Fibroblast of upper back skin (primary cell): ENCODE results near the gene TMEM201.
A peak's percentile ranks its signal among the peaks of the same experiment; 100 is the strongest.

ENCODE experiments used
- DNase-seq: peaks from one replicate; pipeline ENCODE4 v3.0.0-alpha.2; 2013

The TMEM201 gene

DNA sequence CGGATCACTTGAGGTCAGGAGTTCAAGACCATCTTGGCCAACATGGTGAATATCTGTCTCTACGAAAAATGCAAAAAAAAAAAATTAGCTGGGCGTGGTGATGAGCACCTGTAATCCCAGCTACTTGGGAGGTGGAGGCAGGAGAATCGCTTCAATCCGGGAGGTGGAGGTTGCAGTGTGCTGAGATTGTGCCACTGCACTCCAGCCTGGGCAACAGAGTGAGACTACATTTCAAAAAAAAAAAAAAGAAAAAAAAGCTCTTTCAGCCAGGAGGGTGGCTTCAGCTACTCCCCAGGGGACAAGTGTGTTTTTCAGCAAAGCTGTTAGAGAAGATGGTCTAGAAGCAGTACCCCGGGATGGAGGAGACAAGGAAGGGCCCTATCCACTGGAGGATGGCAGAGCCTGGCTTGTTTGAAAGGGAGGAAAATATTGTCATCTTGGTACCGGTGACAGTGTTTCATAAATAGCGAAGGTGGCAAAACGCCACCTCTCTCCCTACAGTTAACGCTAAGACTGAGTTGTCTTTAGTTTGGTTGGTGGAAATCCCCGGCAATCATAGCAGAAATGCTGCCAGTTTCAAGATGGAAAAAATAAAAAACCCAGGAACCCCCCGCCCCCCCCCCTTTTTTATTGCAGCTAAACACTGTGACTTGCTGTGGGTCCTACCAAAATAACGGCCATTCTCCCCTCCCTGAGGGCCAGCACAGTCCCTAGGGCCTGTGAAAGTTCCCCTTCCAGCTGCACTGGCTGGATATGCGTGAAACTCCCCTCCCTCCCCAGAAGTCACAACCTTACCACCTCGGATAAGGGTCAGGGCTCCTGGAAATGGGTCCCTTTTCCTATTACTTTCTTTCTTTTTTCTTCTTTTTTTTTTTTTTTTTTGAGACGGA is 66.4 kb downstream of the TMEM201 start:
- no peak for DNase-seq

DNA sequence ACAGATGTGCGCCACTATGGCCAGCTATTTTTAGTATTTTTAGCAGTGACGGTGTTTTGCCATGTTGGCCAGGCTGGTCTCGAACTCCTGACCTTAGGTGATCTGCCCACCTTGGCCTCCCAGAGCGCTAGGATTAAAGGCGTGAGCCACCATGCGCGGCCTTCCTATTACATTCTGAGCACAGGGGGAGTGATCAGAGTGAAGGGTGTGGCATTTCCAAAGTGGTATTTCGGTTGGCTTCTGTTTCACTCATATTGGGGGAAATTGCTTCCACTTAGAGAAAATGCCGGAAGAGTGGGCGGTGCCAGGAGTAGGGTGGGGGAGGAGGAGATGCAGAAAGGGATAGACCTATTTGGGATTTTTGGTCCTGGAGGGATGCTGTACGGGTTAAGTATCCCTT is 67.1 kb downstream of the TMEM201 start:
- no peak for DNase-seq

DNA sequence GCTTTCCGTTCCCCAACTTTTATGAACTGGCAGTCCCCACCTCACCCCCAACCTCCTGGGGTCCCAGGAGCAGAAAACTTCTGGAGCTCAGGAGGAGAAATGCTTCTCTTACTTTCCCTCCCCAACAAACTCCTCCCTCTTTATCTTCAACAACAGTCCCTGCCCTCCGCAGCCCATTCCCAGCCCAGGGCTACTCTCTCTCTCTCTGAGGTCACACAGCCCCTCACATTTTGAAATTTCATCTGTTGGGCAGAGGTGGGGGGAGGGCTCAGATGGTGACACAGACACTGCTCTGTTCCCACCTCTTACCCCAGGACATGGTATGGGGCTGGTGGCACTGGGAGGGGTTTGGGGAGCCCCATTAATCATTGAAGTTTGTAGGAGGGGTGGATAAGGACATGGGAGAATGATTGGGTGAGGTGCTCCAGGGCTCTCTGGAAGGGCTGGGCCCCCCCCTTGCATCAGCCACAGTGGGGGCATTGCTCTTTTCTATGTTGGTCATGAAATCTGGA is 68.9 kb downstream of the TMEM201 start:
- DNase-seq, result no peak

DNA sequence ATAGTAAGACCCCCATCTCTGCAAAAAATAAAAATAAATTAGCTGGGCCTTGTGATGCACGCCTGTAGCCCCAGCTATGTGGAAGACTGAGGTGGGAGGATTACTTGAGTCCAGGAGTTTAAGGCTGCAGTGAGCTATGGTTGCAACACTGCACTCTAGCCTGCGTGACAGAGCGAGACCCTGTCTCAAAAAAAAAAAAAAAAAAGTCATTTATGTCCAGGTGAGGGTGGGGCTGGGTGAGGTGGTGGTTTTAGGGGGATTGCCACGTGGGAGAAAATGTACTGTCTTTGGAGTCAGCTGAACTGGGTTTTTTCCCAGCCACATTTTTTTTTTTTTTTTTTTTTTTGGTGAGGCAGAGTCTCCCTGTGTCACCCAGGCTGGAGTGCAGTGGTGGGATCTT is 69.5 kb downstream of the TMEM201 start:
- no peak for DNase-seq

DNA sequence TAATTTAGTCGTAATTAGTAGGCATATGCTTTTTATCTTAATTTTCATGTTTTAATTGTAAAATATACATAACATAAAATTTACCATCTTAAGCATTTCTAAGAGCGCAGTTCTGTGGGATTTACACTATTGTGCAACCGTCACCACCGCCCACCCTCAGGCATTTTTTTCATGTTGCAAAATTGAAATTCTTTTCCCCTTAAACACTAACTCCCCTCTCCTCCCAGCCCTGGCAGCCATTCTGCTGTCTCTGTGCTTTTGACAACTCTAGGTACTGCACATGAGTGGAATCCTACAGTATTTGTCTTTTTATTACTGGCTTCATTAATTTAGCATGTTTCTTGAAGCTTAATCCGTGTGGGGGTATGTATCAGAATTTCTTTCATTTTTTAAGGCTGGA is 70.6 kb downstream of the TMEM201 start:
- DNase-seq, result peak; percentile 84

GRCh38 chr1:9663257-9663656 is 74.5 kb downstream of the TMEM201 start:
- DNase-seq, result no peak
